CD4-positive, alpha-beta T cell treated with Interleukin-2 at 100 ng/mL for 4 hours (primary cell): ENCODE measurements around the gene MORC2.

Experiments used
- DNase-seq: peaks from one replicate; pipeline ENCODE4 v3.0.0-alpha.2; 2020; ENCODE audit warnings: low spot score

The MORC2 gene

GRCh38 chr22:30968015-30968923, at the start of gene MORC2:
MORC2 (minus strand) TSS chr22:30968774; CDS start chr22:30967889, 885 bp downstream.
- no peak for DNase-seq

DNA sequence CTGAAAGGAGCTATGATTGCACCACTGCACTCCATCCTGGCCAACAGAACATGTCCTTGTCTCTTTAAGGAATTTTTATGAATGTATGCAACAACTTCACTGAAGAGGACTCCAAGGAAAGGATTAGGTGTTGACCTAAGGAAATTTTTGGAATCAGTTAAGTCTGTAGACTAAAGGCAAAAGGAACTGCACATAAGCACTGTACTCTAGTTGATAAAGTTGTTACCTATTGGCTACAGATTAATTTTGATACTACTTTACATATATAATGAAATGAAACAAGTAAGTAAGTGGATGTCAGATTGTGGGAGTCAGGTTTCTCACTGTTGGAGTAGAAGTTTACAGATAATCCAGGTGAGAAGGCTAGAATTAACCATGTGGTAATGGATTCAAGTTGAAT, 37.0 kb upstream of the MORC2 start:
- DNase-seq, result no peak

GRCh38 chr22:31001124-31001770, 32.7 kb upstream of the MORC2 start:
- no peak for DNase-seq

DNA sequence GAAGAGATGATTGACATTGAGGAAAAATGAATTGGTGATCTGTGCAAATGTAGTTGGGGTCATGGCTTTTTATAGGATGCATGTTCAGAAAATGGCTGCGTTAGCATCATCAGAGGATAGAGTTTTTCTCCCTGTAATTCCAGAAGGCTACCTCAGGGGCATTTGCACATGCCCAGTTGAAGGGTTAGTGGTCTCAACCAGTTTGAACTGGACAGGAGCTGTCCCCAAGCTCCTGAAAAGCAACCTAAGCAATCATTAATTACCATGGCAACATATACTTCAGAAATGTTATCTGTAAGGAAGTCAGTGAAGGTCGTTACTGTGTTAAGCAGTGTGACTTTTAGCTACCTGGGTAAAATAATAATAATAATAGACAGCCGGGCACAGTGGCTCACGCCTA, 29.8 kb upstream of the MORC2 start:
- DNase-seq, result no peak

DNA sequence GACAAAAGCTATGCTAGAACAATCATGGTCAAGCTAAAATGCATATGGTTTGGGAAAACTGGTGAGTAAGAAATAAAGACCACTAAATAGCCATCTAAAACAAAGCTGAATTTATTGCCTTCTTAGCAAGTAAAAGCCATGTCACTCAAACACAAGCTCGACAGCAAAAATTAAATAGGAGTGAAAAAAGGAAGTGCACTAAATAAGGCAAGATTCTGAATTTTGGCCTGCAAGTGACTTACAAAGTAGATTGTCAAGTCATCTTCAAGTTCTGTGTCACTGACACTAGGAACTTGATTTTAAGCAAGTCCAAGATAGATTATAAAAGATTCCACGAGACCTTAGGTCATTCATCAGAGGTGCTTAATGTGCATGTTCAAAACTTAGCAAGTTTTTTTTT, 27.9 kb upstream of the MORC2 start:
- no peak for DNase-seq

DNA sequence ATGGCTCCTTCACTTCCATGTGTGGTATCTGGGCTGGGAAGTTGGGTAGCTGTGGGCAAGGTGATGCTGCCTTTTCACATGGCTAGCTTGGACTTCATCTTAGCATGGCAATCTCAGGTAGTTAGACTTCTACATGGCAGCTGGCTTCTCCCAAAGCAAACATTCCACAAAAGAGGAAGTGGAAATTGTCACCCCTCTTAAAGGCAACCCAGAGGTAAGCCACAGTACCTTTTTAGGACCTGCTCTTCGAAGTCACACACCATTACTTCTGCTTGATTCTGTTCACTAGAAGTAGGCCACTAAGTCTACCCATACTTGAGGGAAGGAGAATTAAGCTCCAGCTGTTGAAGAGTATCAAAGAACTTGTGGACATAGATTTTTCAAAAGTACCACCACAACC, 26.4 kb upstream of the MORC2 start:
- DNase-seq, result no peak

DNA sequence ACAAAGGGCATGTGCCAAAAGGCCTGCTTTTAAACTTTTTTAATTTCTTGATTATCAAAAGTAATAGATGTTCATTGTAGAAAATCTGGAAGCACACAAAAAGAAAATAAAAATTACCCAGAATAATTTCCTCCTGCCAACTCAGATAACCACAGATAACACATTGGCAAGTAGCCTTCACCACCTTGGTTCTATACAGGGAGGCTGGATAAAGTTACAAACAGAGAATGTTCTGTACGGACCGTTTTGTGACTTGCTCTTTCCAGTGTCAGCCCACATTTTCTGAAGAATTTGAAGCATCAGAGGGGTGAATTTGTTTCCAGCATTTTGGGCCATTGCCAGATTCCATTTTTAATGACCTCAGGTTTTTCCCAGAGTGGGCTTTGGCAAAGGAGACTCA, 24.0 kb upstream of the MORC2 start:
- DNase-seq, result no peak

- no peak for DNase-seq
Measured at GRCh38 chr22:30990690-30991089, 22.1 kb upstream of the MORC2 start.

GRCh38 chr22:30989474-30989873, 20.9 kb upstream of the MORC2 start:
- no peak for DNase-seq

DNA sequence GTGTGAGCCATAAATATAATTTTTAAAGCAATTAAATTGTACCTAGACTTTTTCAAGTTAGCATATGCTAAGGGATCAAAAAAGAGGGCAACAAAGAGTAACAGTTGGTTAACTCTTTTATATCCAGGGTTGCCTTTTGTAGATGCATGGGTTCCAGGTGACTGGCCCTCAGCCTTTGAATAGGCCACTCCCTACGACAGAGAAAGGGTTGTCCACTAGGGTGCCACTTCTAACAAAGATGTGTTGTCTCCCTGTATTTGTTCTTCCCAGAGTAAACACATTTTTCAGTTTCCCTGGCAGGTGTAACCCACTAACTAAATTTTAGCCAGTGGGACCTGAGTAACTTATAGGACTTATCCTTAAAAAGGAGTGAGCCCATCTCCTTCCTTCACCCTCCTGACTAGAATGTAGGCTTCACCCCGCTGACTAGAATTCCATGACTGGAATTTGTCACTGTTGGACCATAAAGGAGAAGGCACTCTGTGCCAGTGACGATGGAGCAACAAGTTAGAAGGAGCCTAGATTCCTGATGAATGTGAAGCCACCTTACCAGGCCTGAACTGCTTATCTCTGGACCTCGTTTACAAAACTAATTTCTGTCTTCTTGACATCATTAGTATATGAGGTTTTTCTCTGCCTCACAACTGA, 17.1 kb upstream of the MORC2 start:
- DNase-seq, result no peak

DNA sequence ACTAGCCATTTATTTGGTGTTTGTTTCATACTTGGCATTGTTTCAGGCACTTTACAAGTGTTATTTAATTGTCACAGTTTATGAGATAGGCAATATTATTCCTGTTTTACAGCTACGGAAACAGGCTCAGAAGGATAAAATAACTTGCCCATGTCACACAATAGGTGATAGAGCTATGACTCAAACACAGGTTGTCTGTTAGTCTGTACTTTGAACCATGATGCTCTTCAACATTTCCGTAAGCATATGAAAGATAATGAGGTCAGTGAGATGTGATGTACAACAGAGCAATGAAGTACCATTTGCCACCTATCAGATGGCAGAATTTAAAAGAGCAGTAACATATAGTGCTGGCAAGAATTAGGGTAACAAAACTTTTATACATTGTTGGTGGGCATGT, 15.7 kb upstream of the MORC2 start:
- no peak for DNase-seq

GRCh38 chr22:30982512-30982911, 13.9 kb upstream of the MORC2 start:
- no peak for DNase-seq

DNA sequence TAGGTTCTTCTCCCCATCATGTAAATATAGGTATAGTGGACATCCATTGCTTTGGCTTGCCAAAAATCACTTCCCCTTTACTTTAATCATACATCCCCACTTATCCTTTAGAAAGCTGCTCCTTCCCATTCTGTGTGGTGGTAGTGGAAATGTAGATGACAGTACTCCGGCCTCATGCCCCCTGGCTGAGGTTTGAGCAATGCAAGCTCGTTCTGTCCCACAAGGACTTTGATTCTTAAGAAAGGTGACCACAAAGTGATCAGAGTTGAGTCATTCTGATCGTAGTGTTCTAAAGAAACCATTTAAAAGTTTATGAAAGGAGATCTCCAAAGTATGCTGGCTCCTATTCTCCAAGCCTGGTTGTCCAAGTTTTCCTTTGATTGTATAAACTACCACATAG, 11.4 kb upstream of the MORC2 start:
- DNase-seq, result no peak

DNA sequence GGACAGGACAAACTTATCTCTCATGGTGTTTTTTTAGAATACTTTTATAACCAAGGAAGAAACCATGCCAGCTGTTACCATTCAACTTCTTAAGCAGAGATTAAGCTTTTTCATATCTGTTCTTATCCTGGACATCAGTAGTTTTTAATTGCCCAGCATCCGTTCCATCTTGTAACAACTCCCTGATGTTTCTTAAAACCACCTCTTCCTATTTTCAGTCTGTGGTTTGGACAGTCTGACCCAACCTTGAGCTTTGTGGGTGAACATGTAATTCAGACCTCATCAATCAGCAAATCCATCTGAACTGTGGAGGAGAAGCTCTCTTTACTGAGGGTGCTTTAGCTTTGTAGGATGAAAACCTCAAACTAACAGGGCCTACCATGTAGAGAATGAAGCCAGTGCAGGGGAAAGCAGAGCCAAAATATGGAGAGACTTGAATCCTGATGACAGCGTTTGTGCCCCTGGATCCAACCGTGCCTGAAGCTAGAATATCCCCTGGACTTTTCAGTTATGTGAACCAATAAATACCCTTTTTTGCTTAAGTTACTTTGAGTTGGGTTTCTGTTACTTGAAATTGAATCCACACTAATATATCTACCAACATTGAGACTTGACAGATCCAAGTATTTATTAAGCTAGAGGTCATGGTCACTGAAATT, 9.9 kb upstream of the MORC2 start:
- no peak for DNase-seq

GRCh38 chr22:30970356-30970746, 1.8 kb upstream of the MORC2 start:
- no peak for DNase-seq

DNA sequence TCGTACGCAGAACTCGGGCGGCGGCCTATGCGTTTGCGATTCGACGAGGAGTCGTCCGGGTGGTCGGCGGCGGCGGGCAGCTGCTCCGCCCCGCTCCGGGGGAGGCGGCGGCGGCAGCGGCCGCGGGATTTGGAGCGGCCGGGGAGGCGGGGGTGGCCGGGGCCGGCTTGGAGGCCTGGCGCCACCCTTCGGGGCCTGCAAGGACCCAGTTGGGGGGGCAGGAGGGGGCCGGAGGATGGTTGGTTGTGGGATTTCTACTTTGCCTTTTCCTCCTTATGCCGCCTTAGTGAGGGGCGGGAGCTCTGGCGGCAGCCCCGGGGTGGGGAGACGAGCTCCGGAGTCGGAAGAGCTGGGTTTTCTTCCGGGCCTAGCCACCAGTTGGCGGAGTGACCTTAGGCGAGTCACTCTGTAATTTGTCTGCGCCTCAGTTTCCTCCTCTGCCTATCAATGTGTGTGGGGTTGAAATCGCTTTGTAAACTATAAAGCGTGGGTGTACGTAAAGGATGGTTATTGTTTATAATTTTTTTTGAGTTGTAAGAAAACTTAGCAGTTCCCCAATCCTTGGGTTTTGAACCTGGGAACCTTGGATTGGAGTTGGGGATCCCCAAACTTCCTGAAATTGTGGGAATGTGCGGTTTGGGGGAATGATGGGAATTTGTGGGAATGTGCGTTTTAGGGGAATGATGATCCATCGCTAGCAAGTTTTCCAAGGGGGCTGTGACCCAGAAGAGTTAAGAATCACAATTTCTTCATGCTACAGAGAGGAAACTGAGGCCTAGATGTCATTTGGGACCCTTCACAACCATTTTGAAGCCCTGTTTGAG, 1.2 kb upstream of the MORC2 start:
- DNase-seq, result peak; percentile 25

- DNase-seq, result peak; percentile 98
Measured at GRCh38 chr22:30968924-30969531, 454 bp upstream of the MORC2 start, which contains the start of gene TUG1. TUG1 (plus strand) TSS chr22:30969265.

DNA sequence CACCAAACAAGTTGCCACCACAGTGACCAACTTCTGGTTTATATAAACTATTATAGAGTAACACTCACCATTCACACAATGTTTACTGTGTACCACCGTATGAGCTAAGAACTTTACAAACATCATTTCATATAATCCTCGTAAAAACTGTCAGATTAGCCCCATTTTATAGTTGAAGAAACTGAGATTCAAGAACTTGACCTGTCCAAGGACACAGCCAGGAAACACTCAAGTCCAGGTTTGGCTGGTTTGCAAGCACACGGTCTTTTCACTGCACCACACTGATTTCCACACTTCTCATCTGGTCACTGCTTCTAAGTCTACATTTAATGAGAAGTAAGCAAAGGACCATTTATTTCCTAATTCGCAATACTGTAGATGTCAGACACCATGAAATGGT, 3.7 kb downstream of the MORC2 start:
- no peak for DNase-seq

DNA sequence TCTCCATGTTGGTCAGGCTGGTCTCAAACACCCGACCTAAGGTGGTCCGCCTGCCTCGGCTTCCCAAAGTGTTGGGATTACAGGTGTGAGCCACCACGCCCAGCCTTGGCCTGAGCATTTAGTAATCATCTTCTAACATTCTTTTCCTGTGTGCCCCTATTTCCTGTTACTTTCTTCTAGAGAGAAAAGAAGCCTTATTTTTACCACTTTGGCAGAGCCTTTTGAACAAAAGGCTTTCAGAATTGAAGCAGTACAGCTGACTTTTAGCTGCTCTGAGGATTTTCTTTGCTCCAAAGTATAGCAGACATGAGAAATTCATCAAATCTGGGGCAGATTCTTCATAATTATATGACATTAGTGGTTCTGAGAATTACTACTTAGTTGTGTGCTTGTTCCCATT, 13.4 kb downstream of the MORC2 start:
- no peak for DNase-seq

DNA sequence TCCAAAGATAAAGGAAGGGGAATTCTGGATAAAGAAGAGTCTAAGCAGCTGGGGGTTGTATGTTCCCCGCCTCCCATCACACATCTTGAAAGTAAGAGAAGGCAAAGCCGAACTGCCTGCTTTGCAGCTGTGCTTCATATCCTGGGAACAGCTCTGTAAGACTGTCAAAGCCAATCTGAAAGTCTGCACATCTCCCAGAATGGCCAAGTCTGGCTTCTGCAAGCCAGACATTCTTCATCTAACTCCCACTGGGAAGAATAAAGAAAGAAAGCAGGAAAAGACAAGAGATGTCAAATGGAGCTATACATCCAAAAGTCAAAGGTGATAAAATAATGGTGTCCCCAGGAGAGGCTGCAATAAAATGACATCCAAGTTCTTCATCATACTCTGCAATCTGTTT, 15.4 kb downstream of the MORC2 start:
- DNase-seq, result no peak
